Subcutaneous adipose tissue (tissue), 4 donors: ENCODE measurements around the gene ZNF618. TPM values are rescaled to one million over a fixed set of nuclear protein-coding genes. Genes with fewer than 3 reads are reported as not detected.

ENCODE experiments used
- total RNA-seq, 4 donors: library from RNA; depleted of rRNA; stranded (reverse); fragments of >200 nt; gene quantifications; one replicate each; pipeline ENCODE4 v1.1.0, GENCODE V29; 2016
- TF ChIP-seq, protein P1 (sequence below): fragments of 450-650 bp; IDR thresholded peaks from one replicate; pipeline ENCODE4 v1.5.1; 2016; ENCODE audit warnings: low read depth, mild to moderate bottlenecking, control low read depth, antibody characterized with exemption, moderate library complexity

Gene ZNF618
- total RNA-seq, 4 donors from 2014 or later: 3.7 to 7.7 (median 4.4) TPM

- TF ChIP-seq, protein P1, sequence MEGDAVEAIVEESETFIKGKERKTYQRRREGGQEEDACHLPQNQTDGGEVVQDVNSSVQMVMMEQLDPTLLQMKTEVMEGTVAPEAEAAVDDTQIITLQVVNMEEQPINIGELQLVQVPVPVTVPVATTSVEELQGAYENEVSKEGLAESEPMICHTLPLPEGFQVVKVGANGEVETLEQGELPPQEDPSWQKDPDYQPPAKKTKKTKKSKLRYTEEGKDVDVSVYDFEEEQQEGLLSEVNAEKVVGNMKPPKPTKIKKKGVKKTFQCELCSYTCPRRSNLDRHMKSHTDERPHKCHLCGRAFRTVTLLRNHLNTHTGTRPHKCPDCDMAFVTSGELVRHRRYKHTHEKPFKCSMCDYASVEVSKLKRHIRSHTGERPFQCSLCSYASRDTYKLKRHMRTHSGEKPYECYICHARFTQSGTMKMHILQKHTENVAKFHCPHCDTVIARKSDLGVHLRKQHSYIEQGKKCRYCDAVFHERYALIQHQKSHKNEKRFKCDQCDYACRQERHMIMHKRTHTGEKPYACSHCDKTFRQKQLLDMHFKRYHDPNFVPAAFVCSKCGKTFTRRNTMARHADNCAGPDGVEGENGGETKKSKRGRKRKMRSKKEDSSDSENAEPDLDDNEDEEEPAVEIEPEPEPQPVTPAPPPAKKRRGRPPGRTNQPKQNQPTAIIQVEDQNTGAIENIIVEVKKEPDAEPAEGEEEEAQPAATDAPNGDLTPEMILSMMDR: no peak
Measured at GRCh38 chr9:114053246-114054005, 177.3 kb downstream of the ZNF618 start.

GRCh38 chr9:114054191-114054690 lies 178.1 kb downstream of the ZNF618 start:
- TF ChIP-seq, protein P1: no peak

- TF ChIP-seq, protein P1: no peak
Measured at GRCh38 chr9:114055061-114055460, 179.0 kb downstream of the ZNF618 start.

DNA sequence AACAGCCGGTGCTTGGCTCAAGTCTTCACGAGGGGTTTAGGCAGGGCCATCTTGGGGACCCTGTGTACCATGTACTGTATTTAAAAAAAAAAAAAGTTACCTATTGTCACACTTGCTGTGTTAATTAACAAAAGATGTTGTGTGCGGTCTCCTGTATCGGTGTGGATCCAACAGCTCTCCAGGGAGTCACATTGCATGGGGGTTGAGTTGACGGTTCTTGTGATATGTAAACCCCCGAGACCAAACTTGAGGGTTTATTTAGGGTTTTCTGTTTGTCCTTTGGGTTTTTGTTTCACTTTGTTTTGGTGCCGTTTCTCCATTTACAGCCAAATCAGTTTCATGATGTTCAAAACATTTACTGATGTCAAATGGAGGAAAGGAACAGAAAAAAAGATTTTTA lies 179.8 kb downstream of the ZNF618 start:
- TF ChIP-seq, protein P1: no peak

GRCh38 chr9:114056527-114056926 lies 180.4 kb downstream of the ZNF618 start:
- TF ChIP-seq, protein P1: no peak

- TF ChIP-seq, protein P1: no peak
Measured at GRCh38 chr9:114057161-114057885, 181.2 kb downstream of the ZNF618 start.

- TF ChIP-seq, protein P1: no peak
Measured at GRCh38 chr9:114058688-114059046, 182.6 kb downstream of the ZNF618 start.
